Measurements from ENCODE around the gene RAB12.
"Not testable (repeated sequence)": the region's sequence is repeated elsewhere in the genome, so short reads cannot be mapped to it uniquely, and the experiment has no call there.

Gene RAB12

GRCh38 chr18:8651478-8652261 is 42.4 kb downstream of the RAB12 start:
- DNase-seq, result not testable (repeated sequence)

GRCh38 chr18:8654503-8655451 is 45.5 kb downstream of the RAB12 start:
- DNase-seq, result no peak

GRCh38 chr18:8656232-8656631 is 47.0 kb downstream of the RAB12 start:
- no peak for DNase-seq

- DNase-seq, result no peak
Observed at GRCh38 chr18:8657050-8657820, 48.0 kb downstream of the RAB12 start.

- no peak for DNase-seq
Observed at GRCh38 chr18:8657873-8658470, 48.7 kb downstream of the RAB12 start.

GRCh38 chr18:8658858-8659485 is 49.7 kb downstream of the RAB12 start:
- DNase-seq, result no peak

GRCh38 chr18:8659609-8660242 is 50.5 kb downstream of the RAB12 start:
- no peak for DNase-seq

- no peak for DNase-seq
Observed at GRCh38 chr18:8660316-8660715, 51.1 kb downstream of the RAB12 start.

- no peak for DNase-seq
Observed at GRCh38 chr18:8661754-8662559, 52.7 kb downstream of the RAB12 start.

- DNase-seq, result no peak
Observed at GRCh38 chr18:8662560-8663255, 53.5 kb downstream of the RAB12 start.

GRCh38 chr18:8667846-8668245 is 58.6 kb downstream of the RAB12 start:
- no peak for DNase-seq

GRCh38 chr18:8668381-8668780 is 59.1 kb downstream of the RAB12 start:
- DNase-seq, result no peak

GRCh38 chr18:8669571-8669970 is 60.3 kb downstream of the RAB12 start:
- DNase-seq, result no peak

GRCh38 chr18:8673256-8674209 is 64.3 kb downstream of the RAB12 start:
- no peak for DNase-seq

- DNase-seq, result no peak
Observed at GRCh38 chr18:8675057-8675456, 65.8 kb downstream of the RAB12 start.

- no peak for DNase-seq
Observed at GRCh38 chr18:8681196-8681595, 72.0 kb downstream of the RAB12 start.

GRCh38 chr18:8684577-8684976 is 75.3 kb downstream of the RAB12 start:
- DNase-seq, result no peak

GRCh38 chr18:8685141-8685913 is 76.1 kb downstream of the RAB12 start:
- DNase-seq, result no peak
